ENCODE measurements around the gene PTPRR.

- no peak for TF ChIP-seq CTCF (IDR thresholded peaks at IDR 0.05)
- no peak for TF ChIP-seq EZH2 (IDR thresholded peaks at IDR 0.05; ENCODE audit: borderline replicate concordance, insufficient read depth, low read depth, low read length, poor library complexity, severe bottlenecking)
These were observed 146.5 kb downstream of the PTPRR start for GRCh38 chr12:70774055-70774454.

All from B cell (primary cell).